Activated B cell treated with CpG ODN at 0.5 μM for 24 hours (primary cell): ENCODE data around the gene VAV2. TPM values are rescaled to one million over a fixed set of nuclear protein-coding genes. Genes with fewer than 3 reads are reported as not detected.
A peak's percentile ranks its signal among the peaks of the same experiment; 100 is the strongest.

ENCODE experiments used
- ATAC-seq: fragments of 200-7000 bp; cut with Tn5 transposase; one replicate; pipeline ENCODE4 v1.10.0; 2021; ENCODE audit warnings: low read depth, mild to moderate bottlenecking, moderate library complexity
- CTCF ChIA-PET: fragments of 350-600 bp; sonication (Branson Sonifier 250); formaldehyde crosslinking; loops from one replicate; lab custom pipeline; 2021; ENCODE audit warnings: antibody characterized with exemption; lab: Charles Lee
- POLR2A ChIA-PET: fragments of 350-600 bp; sonication (Branson Sonifier 250); formaldehyde crosslinking; loops from one replicate; lab custom pipeline; 2021; ENCODE audit warnings: antibody characterized with exemption; lab: Charles Lee
- DNase-seq: peaks from one replicate; pipeline ENCODE4 v3.0.0; 2022
- H3K27ac Mint-ChIP-seq: one replicate; pipeline ENCODE4 v1.8.0; 2020; ENCODE audit warnings: mixed read lengths
- H3K27me3 Mint-ChIP-seq: one replicate; pipeline ENCODE4 v1.8.0; 2021; ENCODE audit warnings: mixed read lengths
- H3K36me3 Mint-ChIP-seq: one replicate; pipeline ENCODE4 v1.8.0; 2021; ENCODE audit warnings: low read depth, mixed read lengths
- H3K4me1 Mint-ChIP-seq: one replicate; pipeline ENCODE4 v1.8.0; 2021; ENCODE audit warnings: mixed read lengths
- H3K4me3 Mint-ChIP-seq: one replicate; pipeline ENCODE4 v1.8.0; 2020; ENCODE audit warnings: mild to moderate bottlenecking, mixed read lengths
- H3K9me3 Mint-ChIP-seq: one replicate; pipeline ENCODE4 v1.8.0; 2020; ENCODE audit warnings: mixed read lengths
- CTCF ChIP-seq: fragments of 200-600 bp; IDR thresholded peaks from one replicate; pipeline ENCODE4 v1.8.0; 2022; ENCODE audit warnings: antibody characterized with exemption, mild to moderate bottlenecking
- intact Hi-C: fragments of 100-400 bp; cut with micrococcal nuclease; formaldehyde crosslinking; loops from one replicate; pipeline ENCODE4 v1.15.1; 2024
- total RNA-seq: library from RNA; stranded (reverse); gene quantifications from 2 replicates; pipeline ENCODE4 v1.2.3, GENCODE V29; 2022

The VAV2 gene
- total RNA-seq, 1 donor from 2014 or later, result 99.6 TPM

GRCh38 chr9:133737774-133738639 lies 254.1 kb downstream of the VAV2 start, which contains the start of gene SARDH:
Gene SARDH (minus strand): TSS chr9:133738352. CDS start chr9:133734173, 4,179 bp downstream.
- intact Hi-C loops, result loop anchor here (5.0 kb wide), 1 partner anchor 254 kb away; the partner anchor contains the start of gene VAV2
- Mint-ChIP-seq H3K4me1 (peaks cover 36% of the 10 kb centered on the region), H3K9me3 (no peaks in the 10 kb centered on the region), H3K4me3 (peak within 1 kb of the TSS; percentile 65), H3K36me3 (no peaks in the 10 kb centered on the region), H3K27ac (no peak within 1 kb of the TSS), H3K27me3 (peaks cover 8% of the 10 kb centered on the region)
- ATAC-seq, result peak; percentile 46
- CTCF ChIA-PET, result no interaction called here
- POLR2A ChIA-PET, result no interaction called here
- peak; percentile 49 for DNase-seq
- TF ChIP-seq CTCF, result no peak

- CTCF ChIA-PET, result no interaction called here
- DNase-seq (no peak), ATAC-seq (no peak)
- no peak for TF ChIP-seq CTCF
- Mint-ChIP-seq H3K36me3 (no peaks in the 10 kb centered on the region), H3K9me3 (no peaks in the 10 kb centered on the region), H3K27me3 (peaks cover 5% of the 10 kb centered on the region), H3K27ac (no peak overlapping the region), H3K4me1 (peaks cover 34% of the 10 kb centered on the region), H3K4me3 (no peak overlapping the region)
- intact Hi-C loops, result loop anchor here (5.0 kb wide), 1 partner anchor 255 kb away; the partner anchor contains the start of gene VAV2
- POLR2A ChIA-PET, result no interaction called here
These were observed 254.9 kb downstream of the VAV2 start for GRCh38 chr9:133737071-133737773.

DNA sequence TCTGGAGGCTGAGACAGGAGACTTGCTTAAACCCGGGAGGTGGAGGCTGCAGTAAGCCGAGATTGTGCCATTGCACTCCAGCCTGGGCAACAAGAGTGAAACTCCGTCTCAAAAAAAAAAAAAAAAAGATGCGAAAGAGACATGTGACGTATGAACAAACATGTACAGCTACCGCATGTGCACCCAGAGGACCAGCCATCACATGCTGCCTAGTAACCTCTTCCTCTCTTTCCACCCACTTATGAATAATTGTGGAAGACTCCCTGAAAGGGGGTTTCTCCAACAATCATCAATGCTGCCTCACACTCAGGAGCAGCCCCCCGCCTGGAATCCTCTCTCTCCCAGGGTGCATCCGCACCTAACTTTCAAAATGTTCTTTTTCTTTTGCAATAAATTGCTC lies 256.2 kb downstream of the VAV2 start:
- peaks cover 4% of the 10 kb centered on the region for H3K27me3 Mint-ChIP-seq

GRCh38 chr9:133735415-133735775 lies 256.7 kb downstream of the VAV2 start:
- ATAC-seq (peak; percentile 68), DNase-seq (no peak)
- ChIA-PET POLR2A (interaction anchor here (0.8 to 1.5 kb wide), 2 partner anchors 52 to 258 kb away, joined by 3 to 4 read pairs; no protein-coding TSS in a partner anchor), CTCF (no interaction called here)
- Mint-ChIP-seq H3K27me3 (peaks cover 4% of the 10 kb centered on the region), H3K27ac (peak overlapping the region; percentile 79), H3K4me1 (peaks cover 34% of the 10 kb centered on the region), H3K36me3 (no peaks in the 10 kb centered on the region), H3K4me3 (peak overlapping the region; percentile 59), H3K9me3 (no peaks in the 10 kb centered on the region)
- intact Hi-C loops, result loop anchor here (2.0 to 5.0 kb wide), 2 partner anchors 27 to 257 kb away; partner anchors contain the start of gene VAV2
- no peak for TF ChIP-seq CTCF

More for the DNA sequence above, 256.2 kb downstream of the VAV2 start:
- CTCF ChIA-PET, result no interaction called here
- DNase-seq (no peak), ATAC-seq (peak; percentile 47)
- H3K4me3 Mint-ChIP-seq, result peak overlapping the region; percentile 59
- peaks cover 34% of the 10 kb centered on the region for H3K4me1 Mint-ChIP-seq
- intact Hi-C loops, result loop anchor here (2.0 to 5.0 kb wide), 2 partner anchors 27 to 256 kb away; partner anchors contain the start of gene VAV2
- POLR2A ChIA-PET, result interaction anchor here (0.7 to 1.5 kb wide), 3 partner anchors 51 to 258 kb away, joined by 3 to 6 read pairs (median 4); no protein-coding TSS in a partner anchor
- no peaks in the 10 kb centered on the region for H3K36me3 Mint-ChIP-seq
- no peak overlapping the region for H3K27ac Mint-ChIP-seq
- no peak for TF ChIP-seq CTCF
- no peaks in the 10 kb centered on the region for H3K9me3 Mint-ChIP-seq
